ENCODE data around the gene PRM1.

The PRM1 gene, protein sequence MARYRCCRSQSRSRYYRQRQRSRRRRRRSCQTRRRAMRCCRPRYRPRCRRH

DNA sequence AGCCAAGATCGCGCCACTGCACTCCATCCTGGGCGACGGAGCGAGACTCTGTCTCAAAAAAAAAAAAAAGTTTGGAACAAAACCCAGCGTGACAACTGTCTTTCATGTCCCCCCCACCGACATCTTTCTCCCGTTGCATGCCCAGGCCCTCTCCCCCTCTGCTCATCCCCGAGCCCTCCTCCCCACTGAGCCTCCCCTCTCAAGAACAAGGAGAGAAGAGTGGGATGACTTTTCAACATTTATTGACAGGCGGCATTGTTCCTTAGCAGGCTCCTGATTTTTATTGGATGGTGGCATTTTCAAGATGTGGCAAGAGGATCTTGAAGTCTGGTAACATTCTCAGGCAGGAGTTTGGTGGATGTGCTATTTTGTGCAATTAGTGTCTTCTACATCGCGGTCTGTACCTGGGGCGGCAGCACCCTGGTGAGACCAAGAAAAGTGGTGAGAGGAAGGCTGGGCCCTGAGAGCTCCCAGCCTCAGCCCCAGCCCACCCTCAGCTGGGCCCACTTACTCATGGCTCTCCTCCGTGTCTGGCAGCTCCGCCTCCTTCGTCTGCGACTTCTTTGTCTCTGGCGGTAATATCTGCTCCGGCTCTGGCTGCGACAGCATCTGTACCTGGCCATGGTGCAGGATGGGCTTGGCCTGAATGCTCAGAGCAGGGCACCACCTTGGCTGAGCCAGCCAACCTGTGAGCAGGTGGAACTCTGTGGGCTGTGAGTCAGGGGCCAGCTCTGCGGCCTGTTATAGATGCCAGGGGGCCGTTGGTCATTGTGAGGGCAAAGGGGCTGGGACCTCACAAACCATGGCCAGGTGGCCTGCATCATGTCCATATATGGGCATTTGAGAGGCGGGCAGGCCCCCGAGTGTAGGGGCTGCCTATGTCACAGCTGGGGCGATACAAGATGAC is at the start of gene PRM1:
PRM1 (minus strand) TSS at position 715 of the 907 bp plus-strand sequence; CDS start at position 623, 92 bp downstream.
- DNase-seq: no peak

DNA sequence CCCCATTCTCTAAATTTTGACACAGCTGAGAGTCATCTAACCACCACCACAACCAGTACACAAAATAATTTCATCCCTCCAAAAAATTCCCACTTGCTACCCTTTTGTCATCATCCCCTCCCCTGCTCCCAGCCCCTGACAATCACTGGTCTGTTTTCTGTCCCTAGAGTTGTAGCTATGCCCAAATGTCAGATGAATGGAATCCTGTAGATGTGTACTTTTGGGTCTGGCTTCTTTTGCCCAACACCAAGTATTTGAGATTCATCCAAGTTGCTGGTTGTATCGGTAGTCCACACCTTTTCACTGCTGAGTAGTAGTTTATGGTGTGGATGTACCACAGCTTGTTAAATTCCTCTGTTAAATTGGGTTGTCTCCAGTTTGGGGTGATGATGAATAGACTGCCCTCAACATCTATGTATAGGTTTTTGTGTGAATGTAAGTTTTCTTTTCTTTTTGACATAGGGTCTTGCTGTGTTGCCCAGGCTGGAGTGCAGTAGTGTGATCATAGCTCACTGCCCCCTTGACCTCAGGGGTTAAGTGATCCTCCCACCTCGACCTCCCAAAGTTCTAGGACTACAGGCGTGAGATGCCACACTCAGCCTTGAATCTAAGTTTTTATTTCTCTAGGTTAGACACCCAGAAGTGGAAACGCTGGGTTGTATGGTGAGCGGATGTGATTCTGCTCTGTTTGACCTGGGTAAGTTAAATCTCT is 49.6 kb upstream of the PRM1 start:
- DNase-seq: no peak

DNA sequence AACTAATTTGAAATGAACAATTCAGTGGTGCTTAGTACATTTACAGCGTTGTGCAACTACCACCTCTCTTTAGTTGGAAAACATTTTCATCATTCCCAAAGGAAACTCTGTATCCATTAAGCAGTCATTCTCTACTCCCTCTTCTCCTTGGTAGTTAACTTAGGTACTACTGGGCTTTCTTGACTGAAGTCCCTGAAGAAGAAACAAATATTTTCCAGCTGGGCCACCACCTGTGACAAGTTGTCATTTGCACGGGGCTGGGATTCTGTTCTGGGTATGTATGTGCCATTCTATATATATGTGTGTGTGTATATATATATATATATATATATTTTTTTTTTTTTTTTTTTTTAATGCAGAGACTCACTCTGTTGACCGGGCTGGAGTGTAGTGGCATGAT is 48.8 kb upstream of the PRM1 start:
- DNase-seq: no peak

DNA sequence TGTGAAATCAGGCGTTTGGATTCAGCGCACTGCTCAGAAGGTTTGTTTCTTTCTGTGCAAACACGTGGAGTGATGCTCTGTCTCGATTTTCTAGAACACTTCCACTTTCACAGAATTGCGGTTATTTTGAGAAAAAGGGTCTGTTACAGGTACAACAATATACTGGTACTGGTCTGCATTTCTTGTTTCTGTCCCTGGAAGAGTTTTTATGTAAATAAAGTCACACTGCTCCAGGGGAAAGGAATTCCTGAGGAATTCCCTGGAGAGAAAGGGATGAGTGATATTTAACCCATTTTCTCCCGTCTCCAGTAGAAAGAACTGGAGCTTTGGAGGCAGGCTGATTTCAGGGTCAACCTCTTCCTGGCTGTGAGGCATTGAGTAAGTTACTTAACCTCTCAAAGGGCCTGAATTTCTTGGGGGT is 48.0 kb upstream of the PRM1 start:
- no peak for DNase-seq

DNA sequence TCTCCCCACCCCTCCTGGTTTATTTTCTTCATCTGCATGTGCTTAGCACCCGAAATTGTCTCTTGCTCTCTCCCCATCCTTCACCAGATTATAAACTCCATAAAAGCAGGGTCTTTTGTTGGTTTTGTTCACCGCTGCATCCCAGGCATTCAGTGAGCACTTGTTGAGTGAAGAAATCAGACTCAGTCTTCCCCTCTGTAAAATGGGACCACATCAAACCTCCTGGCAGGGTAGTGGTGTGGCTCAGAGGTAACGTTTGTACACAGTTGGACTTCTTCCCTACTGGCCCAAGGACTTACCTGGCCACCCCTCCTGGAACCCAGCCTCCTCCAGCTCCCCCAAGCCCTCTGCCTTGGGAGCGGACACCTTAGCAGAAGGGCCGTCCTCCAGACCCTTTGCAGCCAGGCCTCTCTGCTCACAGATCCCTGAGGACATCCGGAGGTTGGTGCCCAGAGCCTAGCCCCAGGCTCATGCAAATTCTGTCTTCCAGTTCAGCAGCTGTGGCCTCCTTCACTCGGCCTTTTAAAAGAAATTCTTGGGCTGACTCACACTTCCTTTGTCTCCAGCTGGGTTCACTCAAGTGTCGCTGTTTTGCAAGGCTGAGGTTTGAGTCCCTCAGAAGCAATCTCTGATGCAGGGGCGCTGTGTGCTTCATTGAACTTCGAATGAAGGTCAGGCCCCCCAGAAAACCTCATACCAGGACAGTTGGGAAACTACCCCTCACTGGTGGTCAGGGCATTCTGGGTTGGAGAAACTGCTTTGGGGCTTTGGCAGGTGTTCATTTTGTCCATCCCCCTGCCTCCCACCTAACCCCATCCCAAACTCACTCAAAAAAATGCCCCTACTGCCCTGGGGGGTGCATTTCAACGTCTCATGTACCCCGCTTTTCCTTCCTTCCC is 47.3 kb upstream of the PRM1 start:
- DNase-seq: peak; percentile 50

DNA sequence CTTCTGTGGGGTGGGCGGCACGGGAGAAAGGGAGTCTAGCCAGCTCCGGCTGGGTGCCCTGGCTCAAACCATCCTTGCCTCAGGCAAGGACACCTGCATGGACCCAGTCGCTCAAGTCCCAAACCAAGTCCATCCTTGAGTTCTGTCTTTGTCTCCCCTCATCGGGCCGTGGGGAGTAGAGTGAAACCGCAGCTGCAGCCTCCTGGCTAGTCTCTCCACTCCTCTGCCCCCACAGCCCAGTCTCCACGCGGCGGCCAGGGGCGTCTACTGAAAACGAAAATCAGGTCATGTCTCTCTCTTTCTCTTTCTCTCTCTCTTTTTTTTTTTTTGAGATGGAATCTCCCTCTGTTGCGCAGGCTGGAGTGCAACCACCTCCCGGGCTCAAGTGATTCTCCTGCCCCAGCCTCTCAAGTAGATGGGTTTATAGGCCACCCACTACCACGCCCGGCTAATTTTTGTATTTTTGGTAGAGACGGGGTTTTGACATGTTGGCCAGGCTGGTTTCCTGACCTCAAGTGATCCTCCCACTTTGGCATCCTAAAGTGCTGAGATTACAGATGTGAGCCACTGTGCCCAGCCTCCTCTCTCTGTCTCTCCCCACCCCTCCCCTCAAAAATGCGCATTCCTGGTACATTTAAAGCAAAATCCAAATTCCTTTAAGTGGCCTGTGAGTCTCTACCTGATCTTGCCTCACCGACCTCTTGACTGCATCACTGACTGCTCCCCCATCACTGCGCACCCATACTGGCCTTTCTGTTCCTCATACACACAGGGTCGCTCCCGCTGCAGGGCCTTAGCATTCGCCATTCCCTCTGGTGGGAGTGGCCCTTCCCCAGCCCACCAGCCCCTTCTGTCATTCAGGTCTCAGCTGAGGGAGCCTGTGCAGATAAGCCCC is 46.4 kb upstream of the PRM1 start:
- DNase-seq: no peak

DNA sequence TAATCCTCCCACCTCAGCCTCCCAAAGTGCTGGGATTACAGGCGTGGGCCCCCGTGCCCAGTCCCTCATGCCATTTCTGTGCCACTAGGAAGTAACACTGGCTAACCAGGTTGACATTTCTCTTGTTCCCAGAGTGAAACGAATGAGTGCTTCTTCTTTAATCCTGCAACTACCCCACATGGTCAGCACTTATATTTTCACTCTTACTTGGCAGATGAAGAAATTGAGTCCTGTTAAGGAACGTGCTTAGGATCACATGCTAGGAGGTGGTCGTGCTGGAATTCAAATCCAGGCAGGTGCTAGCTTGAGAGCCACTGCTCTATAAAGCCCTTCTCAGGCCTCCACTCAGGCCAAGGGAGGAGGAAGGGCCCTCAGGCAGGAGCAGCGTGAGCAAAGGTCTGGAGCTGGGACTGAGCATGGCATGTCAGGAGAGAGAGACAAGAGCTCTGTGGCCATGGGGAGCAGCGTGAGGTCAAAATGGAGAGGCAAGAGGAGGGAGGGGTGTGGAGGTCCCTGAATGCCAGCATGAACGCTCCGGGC is 45.7 kb upstream of the PRM1 start:
- DNase-seq: no peak

DNA sequence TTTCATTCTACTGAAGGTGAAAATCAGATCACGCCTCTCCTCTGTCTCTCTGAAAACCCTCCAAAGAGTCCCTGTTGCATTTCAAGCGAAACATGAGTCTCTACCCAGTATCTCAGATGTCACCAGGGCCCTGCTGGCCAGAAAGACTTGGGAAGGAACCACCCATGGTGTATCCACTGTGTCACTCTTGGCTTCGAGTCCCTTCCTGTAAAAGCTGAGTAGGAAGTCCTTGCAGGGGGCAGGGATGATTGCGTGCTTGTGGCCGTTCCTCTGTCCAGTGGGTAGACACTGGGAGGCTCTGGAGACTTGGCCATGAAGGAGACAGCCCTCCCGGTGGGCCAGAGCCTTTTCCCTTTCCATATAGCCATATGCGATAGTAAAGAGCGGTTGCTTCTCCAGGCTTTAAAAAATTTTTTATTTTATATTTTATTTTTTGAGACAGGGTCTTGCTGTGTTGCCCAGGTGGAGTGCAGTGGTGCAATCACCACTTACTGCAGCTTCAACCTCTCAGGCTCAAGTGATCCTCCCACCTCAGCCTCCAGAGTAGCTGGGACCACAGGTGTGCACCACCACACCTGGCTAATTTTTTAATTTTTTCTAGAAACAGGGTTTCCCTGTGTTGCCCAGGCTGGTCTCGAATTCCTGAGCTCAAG is 45.1 kb upstream of the PRM1 start:
- no peak for DNase-seq

DNA sequence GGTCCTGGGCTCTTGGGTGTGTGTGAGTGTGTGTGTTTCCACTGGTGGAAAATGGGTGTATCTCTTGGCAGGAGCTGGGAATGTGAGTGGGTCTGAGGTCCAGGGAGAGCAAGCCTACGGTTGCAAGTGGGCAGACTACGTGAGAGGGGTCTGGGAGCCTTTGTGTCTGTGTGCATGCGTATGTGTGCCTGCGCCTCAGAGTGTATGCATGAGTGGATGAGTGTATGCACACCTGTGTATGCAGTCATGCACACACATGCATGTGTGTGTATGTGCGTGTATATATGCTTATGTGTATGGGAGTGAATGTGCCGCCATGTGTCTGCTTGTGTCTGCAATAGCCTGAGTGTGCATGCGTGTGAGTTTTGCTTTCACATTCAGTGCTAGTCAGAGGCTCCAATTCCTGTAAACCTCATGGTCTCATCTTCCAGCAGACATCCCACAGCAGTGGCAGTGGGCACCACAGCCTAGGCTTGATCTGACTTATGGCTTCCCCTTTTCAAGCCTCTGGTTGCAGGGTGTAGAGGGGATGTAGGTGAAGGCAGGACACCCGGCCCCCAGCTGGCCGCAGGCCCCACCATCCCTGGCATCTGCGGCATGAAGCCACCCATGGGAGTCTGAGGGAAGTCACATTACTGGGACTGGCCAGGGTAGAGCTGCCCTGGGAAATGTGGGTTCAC is 44.4 kb upstream of the PRM1 start:
- DNase-seq: no peak

DNA sequence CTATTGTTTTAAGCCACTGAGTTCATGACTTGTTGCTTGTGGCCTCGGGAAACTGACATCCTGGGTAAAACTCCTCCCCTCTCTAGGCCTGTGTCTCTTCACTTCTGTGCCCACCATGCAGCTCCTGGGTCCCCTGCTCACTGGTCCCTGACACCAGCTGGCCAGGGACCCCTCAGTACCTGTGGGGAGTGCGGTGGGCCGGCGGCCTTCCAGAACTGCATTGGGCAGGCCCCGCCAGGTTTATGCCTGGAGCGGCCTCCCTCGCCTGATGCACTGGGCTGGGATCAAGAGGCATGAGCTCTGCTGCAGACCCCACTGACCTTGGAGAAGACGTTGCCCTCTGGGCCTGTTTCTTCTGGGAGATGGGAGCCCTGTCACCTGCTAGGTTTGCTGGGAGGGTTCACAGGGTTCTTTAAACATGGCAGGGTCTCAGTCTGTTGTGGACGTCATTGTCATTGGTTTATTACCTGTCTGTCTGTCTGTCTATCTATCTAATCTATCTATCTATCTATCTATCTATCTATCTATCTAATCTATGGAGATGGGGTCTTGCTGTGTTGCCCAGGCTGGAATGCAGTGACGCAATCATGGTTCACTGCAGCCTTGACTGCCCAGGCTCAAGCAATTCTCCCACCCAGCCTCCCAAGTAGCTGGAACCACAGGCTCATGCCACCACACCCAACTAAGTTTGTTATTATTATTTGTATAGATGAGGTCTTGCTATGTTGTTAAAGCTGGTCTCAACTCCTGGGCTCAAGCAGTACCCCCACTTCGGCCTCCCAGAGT is 42.6 kb upstream of the PRM1 start:
- DNase-seq: no peak

DNA sequence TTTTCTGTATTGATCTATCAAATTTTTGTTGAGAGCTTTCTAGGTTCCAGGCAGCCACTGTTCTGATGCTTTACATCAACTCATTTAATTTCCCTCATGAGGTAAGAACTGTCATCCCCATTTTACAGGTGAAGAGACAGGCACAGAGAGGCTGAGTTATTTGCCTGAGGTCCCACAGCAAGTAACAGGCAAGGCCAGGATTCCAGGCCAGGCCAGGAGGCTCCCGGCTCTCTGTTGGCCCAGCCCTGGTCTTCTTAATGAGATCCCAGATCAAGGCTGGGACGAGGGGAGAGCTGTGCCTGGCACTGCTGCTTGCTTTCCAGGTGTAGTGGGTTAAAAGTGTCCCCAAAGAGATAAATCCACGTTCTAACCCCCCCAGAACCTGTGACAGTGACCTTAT is 41.7 kb upstream of the PRM1 start:
- DNase-seq: no peak

DNA sequence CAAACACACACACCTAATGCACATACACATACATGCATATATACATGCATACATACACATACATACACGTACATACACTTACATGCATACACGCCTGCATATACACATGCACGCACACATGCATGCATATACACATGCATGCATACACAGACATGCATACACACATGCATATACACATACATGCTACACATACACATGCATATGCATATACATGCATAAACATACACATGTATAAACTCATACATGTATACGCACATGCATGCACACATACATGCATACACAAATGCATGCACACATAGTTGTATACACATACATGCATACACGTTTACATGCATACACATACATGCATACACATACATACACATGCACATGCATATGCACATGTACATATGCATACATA is 40.5 kb upstream of the PRM1 start:
- DNase-seq: no peak

DNA sequence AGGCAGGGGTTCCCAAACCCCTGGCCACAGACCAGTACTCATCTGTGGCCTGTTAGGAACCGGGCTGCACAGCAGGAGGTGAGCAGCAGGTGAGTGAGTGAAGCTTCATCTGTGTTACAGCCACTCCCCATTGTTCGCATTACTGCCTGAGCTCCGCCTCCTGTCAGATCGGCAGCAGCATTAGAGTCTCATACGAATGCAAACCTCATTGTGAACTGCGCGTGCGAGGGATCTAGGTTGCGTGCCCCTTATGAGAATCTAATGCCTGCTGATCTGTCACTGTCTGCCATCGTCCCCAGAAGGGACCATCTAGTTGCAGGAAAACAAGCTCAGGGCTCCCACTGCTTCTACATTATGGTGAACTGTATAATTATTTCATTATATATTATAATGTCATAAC is 39.0 kb upstream of the PRM1 start:
- DNase-seq: no peak

DNA sequence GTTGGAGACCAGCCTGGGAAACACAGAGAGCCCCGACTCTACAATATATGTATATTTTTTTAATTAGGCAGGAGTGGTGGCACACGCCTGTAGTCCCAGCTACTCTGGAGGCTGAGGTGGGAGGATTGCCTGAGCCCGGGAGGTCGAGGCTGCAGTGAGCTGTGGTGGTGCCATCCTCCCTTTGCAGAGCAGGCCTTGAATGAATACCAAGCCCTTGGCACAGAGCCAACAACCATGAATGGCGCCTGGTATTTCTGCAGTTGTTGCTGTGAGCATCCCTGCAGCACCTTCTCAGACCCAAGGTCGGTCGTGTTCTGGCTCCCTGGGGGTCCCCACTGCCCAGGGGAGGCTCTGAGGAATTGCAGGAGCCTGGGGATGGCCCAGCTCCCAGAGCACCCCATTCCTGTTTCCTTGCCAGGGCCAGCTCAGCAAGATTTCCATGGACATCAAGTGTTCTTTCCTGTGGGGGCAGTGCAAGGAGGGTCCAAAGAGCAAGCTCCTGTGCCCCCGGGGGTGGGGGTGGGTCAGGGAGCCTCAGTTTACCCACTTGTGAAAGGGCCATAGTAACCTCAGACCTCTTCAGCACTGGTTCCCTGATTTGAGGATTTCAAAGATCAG is 38.5 kb upstream of the PRM1 start:
- no peak for DNase-seq

DNA sequence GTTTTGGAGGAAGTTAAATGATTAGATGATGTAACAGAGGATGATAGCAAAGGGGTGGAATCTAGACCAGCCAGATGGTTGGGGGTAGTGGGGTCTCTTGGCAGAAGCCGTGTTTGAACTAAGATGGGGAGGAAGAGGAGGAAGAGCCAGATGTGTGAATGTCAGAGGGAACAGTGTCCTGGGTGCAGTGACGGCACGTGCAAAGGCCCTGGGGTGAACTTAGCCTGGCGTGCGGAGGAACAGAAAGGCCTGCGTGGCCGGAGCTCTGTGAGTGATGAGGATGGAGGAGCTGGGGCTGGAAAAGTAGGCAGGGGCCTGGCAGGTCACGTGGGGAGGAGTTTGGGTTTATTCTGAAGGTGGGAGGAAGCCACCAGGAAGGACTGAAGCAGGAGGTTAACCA is 37.7 kb upstream of the PRM1 start:
- no peak for DNase-seq

DNA sequence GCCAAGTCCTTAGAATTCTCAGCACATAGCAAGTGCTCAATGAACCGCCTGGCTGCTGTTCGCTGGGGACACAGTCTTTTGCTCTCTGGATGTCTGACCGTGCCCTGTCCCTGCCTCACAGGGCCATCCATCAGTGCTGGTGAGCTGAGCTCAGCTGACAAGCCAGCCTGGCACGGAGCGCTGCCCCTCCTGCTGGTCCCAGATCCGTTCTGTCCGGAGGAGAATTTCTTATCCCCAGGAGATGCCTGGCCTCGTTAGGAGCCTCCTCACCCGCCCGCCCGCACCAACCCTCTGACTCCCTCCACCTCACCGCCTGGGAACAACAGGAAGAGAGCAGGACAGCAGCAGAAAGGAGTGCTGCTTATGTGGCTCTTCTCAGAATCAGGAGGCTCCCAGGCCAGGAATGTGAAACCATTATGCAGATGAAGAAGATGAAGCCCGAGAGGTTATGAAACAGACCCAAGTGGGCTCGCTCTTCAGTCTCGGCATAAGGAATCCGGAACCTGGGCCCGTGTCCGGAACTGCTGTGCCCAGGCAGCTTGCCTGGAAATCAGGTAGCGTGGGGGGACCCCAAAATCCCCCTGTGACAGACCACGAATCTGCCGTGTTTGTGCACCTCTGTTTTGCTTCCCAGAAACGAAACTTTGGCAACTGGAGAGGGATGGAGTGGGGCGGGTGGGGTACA is 35.3 kb upstream of the PRM1 start:
- DNase-seq: no peak

DNA sequence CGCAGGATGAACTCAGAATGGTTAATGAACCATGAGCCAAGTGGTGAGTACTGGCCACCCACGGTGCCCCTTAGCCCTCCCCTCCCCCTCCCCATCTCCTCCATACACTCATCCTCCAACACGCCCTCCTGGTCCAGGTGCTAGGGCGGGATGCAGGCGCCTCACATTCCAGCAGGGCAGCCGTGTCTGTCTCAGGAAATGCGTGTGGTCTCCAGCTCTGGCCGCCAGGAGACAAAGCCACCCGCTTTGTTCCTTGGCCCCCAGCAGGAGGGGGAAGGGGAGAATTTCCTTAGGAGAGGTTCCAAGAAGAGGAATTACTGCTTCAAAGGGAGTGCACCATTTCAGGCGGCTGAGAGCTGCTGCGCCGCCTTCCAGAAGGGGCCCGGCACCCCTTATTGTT is 34.4 kb upstream of the PRM1 start:
- DNase-seq: no peak

DNA sequence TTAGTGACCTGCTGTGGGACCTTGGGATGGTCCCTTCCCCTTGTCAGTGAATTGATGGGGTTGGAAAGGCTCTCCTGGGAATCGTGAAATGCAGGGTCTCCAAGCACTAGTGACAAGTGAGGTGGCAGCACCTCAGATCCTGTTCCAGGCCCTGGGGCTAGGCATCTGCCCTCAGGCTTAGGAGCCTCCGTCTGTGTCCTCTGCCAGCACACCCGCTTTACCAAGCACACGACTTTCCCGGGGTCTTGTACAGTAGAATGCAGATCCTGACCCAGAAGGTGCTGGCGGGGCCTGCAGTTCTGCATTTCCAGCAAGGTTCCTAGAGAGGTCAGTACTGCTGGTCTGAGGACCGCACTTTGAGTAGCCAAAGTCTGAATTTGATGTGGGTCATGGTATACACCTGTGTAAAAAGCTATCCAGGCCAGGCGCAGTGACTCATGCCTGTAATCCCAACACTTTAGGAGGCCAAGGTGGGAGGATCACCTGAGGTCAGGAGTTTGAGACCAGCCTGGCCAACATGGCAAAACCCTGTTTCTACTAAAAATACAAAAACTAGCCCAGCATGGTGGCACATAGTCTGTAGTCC is 33.3 kb upstream of the PRM1 start:
- no peak for DNase-seq

Measured in SIG-M5 (cell line).